NCI-H748 (cell line): ENCODE measurements around the gene ZNF579.

Experiments
- DNase-seq: peaks from one replicate; lab custom pipeline; 2025; ENCODE audit not compliant: unreplicated experiment; lab: John Stamatoyannopoulos, UW

Gene ZNF579

GRCh38 chr19:55611983-55612645 lies 31.5 kb upstream of the ZNF579 start:
- DNase-seq = no peak

- no peak for DNase-seq
Observed at GRCh38 chr19:55611300-55611982, 30.8 kb upstream of the ZNF579 start.

GRCh38 chr19:55609326-55609725 lies 28.7 kb upstream of the ZNF579 start:
- DNase-seq = no peak

GRCh38 chr19:55606817-55607216 lies 26.2 kb upstream of the ZNF579 start:
- no peak for DNase-seq

GRCh38 chr19:55606471-55606787 lies 25.8 kb upstream of the ZNF579 start:
- DNase-seq = no peak

GRCh38 chr19:55605637-55606470 lies 25.2 kb upstream of the ZNF579 start, which contains the start of gene ZNF865:
TSS of gene ZNF865 (plus strand) at chr19:55605647. CDS start at chr19:55613619, 7,972 bp downstream.
- DNase-seq = peak; percentile 87

GRCh38 chr19:55605207-55605636 lies 24.6 kb upstream of the ZNF579 start:
- DNase-seq = peak; percentile 99

- no peak for DNase-seq
Observed at GRCh38 chr19:55603581-55604292, 23.1 kb upstream of the ZNF579 start.

- DNase-seq = no peak
Observed at GRCh38 chr19:55603115-55603514, 22.5 kb upstream of the ZNF579 start.

GRCh38 chr19:55602104-55603001 lies 21.7 kb upstream of the ZNF579 start:
- DNase-seq = no peak

- no peak for DNase-seq
Observed at GRCh38 chr19:55601084-55601483, 20.4 kb upstream of the ZNF579 start.

- no peak for DNase-seq
Observed at GRCh38 chr19:55600662-55601028, 20.0 kb upstream of the ZNF579 start.

GRCh38 chr19:55599842-55600661 lies 19.4 kb upstream of the ZNF579 start, which contains the start of gene ZNF524:
TSS of gene ZNF524 (plus strand) at chr19:55600288. CDS start at chr19:55602113, 1,825 bp downstream.
- peak; percentile 99 for DNase-seq

- DNase-seq = peak; percentile 100
Observed at GRCh38 chr19:55599468-55599841, 18.8 kb upstream of the ZNF579 start, which contains the start of gene FIZ1. TSS of gene FIZ1 (minus strand) at chr19:55599517. CDS start at chr19:55597865, 1,652 bp downstream.

- peak; percentile 97 for DNase-seq
Observed at GRCh38 chr19:55598719-55599467, 18.2 kb upstream of the ZNF579 start.

GRCh38 chr19:55598034-55598433 lies 17.4 kb upstream of the ZNF579 start:
- no peak for DNase-seq

- DNase-seq = no peak
Observed at GRCh38 chr19:55597501-55597921, 16.9 kb upstream of the ZNF579 start.

GRCh38 chr19:55596304-55596703 lies 15.7 kb upstream of the ZNF579 start:
- no peak for DNase-seq
